GM19043 (cell line): ENCODE data around the gene ZFPM1.
"Not testable (repeated sequence)": the region's sequence is repeated elsewhere in the genome, so short reads cannot be mapped to it uniquely, and the experiment has no call there.

Source experiments
- ATAC-seq: cut with Tn5 transposase; IDR thresholded peaks from one replicate; pipeline ENCODE4 v1.9.1; 2021; ENCODE audit warnings: low read depth; ENCODE audit not compliant: unreplicated experiment

ZFPM1 gene

DNA sequence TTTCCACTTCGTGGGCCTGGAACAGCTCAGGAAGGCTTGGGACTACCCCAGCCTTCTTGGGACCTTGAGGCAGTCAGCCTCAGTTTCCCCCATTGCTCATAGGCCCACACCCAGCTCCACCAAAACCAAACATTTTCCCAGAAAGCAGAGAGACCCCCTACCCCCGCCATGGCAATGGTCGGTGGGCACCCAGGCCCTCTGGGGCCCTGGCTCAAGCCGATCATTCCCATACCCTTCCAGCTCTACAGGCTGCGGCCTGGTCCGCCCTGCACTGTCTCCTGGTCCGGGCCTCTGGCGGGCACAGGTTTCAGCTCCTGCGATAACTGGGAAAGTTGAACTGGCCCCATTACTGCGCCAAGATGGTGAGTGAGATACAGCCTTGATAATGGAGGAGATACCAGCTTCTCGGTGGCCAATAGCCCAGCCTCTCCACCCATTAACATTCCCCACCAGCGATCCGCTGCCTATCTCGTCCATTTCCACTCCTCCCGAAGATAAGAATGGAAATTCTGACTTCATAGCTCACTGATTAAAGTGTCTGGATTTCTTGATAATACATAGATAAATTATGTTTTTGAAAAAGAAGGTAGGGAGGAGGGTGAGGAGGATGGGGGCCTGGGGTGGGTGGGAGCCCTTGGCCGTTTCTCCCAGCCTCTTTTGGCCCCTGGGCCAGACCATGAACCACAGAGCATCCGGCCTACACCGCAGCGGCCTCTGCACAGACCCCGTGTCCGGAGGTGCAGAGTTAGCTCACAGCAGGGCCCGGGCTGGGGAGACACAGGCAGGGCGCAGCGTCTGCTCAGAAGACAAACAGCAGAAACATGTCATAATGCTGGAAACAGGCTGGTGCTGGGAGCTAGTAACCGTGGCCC lies 11.6 kb downstream of the ZFPM1 start:
- no peak for ATAC-seq

DNA sequence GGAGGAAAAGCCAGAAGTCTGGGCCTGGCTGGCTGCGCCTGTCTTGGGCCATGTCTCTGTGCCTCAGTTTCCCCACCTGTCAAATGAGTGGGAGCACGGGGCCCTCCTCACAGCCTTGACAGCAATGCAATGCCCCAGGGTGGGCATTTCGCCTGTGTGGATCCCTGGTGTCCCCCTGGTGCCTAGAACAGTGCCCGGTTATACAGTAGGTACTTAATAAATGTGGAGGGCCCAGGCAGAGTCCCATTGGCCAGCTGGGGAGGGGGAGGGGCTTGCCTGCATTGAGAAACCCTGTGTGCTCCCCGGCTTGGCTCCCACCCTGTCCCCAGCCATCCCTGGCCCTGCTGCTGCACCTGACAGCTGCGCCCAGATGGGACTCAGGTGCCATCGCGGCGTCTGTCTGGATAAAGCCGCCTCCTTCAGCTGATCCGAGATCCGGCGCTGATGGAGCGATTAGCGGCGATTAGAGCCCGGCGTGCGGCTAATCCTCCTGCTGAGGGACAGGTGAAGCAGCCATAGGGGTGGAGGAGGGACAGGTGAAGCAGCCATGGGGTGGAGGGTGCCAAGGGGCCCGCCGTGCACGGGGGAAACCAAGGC lies 12.4 kb downstream of the ZFPM1 start:
- no peak for ATAC-seq

DNA sequence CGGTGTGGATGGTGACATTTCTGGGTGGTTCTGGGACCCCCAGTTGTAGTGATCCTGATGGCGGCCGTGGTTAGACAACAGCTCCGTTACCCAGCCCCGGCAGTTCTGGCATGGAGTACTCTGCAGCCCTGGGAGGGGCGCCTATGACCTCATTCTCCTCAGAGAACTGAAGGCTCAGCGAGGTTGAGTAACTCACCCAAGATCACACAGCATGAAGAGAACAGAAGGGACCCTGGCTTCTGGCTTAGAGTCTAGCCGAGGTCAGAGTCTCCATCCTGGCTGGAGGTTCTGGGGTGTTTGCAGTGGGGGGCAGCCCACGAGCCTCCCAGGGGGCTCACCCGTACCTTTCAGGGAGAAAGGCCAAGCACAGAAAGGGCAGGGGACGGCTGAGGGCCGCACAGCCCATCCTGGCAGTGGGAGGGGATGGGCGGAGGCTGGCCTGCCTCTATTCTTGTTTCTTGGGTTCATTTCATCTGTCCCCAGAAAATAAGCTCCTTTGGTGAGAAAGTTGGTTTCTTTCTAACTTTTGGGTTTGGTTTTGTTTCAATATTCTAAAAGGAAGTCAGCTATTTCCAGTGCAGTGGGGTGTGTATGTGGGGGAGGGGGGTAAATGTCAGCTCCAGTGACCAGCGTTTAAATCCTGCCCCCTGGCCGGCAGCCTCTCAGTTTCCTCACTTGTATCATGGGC lies 13.2 kb downstream of the ZFPM1 start:
- no peak for ATAC-seq

DNA sequence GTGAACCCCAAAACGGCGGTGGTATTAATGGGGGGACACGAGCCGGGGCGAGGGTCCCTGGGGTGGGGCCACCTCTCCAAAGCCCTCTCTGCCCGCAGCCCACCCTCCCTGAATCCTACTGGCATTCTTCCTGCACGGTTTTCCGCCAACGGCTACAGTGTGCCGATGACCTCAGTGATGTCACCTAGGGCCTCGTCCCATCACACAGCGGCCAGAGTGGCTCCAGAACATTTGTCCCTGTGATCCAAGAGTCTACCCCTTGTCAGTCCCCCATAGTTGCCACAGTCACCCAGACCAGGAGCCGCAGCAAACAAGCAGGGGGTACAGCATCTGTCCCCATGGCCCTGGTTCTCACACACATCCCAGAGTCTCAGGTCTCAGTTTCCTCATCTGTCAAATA lies 13.9 kb downstream of the ZFPM1 start:
- ATAC-seq, result no peak

DNA sequence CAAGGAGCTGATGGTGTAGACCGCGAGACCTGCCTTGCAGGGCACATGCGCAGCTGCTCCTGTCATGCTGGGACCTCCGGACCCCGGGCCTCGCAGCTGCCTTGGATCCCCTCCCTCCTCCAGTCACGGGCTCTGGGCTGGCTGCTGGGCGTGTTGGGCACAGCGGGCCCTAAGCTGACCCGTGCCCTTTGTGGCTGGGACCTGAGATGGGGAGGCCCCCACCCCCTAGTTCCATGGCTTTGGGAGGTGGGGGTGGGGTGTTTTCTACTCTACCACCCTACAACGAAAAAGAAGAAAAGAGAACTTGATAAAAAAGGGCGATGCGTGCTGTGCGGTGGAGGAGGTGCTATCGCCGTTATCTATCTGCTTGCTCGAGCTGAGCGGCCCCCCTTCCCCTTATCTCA lies 14.5 kb downstream of the ZFPM1 start:
- ATAC-seq, result no peak

DNA sequence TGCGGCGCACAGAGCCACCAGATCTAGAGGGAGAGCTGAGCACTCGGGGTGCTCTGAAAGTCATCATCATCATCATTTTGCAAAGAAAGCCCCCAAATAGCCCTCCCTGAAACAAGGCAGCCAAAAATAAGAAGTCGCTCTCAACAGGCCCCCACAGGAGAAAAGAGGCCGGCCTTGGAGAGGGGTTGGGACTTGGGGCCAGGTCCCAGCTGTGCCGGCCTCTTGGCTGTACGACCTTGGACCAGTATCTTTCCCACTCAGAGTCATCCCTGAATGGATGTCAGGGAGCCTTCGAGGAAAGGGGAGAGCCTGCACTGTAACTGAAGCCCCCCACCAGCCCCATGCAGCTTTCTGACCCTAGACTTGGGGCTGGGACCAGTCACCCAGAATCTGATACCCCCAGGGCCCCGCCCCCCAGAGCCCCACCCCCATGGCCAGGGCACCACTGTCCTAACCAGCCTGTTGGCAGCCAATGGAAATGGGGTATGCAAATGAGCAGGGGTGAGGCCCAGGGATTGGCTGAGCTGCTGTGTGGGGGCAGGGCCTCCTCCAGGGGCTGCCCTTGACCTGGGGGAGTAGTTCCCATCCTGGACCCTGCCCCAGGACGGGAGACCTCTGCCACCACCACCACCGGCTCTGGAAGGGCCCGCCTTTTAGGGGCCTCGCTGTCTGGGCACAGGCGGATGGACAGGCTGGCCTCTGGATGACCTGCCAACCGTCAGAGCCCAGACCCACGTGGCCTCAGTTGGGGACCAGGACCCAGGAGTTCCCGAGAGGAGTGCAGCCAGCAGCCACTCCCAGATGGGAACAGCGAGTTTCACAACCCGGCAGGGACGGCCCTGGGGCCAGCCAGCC lies 15.4 kb downstream of the ZFPM1 start:
- no peak for ATAC-seq

DNA sequence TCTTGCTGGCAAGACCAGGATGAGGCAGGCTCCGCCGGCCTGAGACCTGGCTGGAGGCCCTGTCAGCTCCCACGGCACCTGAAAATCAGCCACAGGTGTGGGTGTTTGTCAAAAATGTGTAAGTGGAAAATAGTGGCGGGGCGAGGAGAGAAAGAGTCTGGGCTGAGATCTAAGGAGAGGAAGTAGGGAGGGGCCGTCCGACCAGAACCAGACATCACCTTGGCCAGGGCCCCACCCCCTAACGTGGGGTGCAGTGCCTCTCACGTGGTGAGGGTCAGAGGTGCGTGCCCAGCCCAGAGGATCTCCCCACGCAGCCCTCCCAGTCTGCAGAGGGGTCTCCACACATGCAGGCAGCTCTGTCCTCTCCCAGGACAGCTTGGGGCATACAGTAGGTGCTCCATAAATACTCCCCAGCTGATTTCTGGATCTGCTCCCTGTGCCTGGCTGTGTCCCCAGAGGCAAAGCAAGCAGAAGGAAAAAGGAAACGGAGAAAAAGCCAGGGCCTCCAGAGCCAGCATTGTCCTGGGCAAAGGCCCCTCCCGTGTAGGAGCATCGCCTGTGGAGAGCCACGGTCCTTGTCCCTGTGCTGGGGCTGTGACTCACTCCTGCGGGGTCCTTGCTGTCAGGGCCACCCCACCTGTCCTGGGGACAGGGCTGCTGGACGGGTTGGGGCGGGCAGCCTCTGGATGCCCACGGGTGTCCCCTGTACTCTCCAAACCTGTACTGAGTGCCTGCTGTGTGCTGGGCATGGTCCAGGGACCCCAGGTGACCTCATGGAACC lies 16.7 kb downstream of the ZFPM1 start:
- ATAC-seq, result no peak

DNA sequence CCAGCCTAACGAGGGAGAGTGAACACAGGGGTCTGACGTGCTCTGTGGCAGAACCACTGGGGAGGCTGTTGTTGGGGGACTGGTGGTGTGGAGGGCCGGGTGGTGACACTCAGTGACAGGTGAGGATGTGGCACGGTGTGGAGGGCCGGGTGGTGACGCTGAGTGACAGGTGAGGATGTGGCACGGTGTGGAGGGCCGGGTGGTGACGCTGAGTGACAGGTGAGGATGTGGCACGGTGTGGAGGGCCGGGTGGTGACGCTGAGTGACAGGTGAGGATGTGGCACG lies 17.3 kb downstream of the ZFPM1 start:
- not testable (repeated sequence) for ATAC-seq

DNA sequence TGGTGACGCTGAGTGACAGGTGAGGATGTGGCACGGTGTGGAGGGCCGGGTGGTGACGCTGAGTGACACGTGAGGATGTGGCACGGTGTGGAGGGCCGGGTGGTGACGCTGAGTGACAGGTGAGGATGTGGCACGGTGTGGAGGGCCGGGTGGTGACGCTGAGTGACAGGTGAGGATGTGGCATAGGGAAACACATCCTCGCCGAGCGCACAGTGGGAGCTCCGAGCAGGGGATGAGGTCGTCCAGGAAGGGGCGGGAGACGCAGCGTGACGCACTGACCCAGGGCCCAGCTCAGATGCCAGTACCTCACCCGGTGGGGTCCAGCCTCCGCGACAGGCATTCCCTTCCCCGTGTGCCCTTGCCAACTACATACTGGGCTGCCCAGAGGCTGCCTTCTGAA lies 17.6 kb downstream of the ZFPM1 start:
- not testable (repeated sequence) for ATAC-seq

DNA sequence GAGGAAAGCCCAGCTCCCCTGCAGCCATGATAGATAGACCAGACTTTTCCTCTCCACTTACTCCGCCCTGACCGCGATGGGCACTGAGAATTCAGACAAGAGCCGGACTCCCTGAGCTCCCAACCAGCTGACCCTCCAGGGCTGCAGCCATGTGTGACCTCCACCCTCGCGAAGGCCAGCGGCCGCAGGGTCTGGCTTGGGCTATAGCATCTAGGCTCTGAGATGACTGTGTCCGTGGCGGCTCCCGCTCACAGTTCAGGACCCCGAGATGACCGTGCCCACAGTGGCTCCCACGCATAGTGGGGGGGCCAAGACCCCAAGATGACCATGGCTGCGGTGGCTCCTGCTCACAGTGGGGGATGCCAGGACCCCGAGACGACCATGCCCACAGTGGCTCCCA lies 18.0 kb downstream of the ZFPM1 start:
- no peak for ATAC-seq

DNA sequence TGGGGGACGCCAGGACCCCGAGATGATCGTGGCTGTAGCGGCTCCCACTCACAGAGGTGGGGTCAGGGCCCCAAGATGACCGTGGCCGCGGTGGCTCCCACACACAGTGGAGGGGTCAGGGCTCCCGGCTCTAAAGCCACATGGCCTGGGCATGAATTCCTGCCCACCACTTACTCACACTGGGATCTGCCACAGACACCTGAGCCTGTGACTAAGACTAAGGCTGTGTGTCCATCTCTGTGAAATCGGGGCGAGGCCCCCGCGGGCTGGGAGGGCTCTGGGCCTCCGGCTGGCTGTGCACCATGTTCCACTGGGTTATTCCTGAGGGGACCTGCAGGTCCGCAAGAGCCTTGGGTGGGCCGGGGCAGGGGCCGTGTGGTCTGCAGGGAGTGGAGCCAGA lies 18.5 kb downstream of the ZFPM1 start:
- ATAC-seq, result no peak

DNA sequence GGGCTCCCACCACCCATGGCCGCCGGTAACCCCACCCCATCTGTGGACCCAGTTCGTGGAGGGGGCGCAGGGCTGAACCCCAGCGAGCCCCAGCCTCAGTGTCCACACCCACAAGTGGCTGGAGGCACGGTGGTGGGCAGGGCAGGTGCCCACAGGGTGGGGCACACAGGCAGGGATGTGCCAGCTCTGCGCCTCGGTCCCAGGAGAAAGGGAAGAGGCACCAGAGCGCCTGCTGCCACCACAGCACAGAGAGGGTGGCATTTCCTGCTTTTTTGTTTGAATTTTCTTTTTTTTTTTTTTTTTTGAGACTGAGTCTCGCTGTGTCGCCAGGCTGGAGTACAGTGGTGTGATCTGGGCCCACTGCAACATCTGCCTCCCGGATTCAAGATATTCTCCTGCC lies 19.0 kb downstream of the ZFPM1 start:
- no peak for ATAC-seq

DNA sequence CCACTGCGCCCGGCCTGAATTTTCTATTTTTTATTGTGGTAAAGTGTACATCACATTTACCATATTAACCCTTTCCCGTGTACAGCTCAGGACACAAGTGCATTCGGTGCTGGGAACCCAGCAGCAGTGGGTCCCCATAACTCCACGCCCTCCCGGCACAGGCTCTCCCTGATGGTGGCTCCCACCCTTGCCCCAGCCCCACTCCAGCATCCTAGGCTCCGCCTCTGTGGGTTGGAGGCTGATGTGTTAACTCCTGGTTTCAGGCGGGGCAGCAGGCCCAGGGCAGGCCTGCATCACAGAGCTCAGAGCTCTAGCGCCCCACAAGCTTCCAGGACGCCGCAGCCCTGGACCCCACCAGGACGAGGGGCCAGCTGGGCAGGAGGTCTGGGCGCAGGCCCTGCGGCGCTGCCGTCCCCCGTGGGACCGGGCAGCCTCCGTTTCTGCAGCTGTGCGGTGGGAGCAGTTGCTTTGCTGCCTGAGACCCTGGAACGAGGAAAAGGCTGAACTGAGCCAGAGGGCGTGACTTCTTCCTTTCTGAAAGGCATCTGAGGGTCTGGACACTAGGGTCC lies 19.6 kb downstream of the ZFPM1 start:
- ATAC-seq, result no peak

DNA sequence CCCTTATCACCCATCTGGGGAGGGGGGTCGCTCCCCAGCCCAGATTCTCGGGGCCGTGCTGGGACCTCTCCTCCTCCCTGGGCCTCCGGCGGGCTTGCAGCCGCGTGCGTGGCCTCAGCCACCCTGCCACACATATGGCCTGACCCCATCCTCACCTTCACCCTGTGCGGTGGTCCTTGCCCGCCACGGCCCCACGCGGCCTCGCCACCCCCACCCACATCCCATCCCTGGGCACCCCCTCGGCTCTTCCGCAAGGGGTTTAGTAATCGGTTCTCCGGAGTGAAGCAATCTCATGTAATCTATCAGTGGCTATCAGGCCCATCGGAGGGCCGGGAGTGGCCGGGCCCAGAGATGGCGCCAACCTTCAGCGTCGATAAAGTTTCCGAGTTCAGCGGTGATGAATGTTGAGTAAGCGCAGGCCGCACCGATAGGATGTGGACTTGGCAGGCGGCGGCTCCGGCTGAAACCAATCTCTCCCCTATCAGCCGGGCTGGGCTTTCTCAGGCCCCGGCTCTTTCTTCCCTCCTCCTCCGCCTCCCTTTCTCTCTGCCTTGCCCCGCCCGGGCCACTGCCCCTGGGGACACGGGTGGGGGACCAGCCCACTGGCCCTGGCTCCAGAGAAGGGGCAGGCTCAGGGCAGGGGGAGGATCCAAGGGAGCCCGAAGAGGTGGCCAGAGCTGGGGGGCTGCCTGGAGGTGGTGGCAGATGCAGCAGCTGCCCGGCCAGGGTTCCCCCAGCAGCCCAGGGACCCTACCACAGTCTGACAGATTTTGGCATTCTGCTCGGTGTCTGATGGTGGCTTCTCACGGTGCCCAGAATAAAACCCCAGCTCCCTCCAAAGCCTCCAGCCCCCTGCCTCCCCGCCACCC lies 20.8 kb downstream of the ZFPM1 start:
- no peak for ATAC-seq

DNA sequence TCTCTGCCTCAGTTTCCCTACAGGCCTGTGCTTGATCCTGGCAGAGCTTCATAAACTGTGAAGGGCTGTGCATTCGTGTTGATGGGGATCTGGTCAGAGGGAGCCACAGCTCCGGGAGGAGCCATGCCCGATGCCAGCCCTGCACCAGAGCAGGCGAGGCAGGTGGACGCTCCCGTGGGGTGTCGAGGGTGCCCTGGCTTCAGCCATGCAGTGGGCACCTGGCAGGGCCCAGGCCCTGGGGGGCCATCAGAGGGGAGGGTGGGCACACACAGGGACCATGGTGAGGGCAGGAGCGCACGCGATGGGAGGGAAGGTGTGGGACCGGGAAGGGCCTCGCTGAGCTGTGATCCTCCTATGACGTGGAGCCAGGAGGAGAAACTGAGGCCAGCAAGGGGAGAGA lies 22.0 kb downstream of the ZFPM1 start:
- ATAC-seq, result no peak

DNA sequence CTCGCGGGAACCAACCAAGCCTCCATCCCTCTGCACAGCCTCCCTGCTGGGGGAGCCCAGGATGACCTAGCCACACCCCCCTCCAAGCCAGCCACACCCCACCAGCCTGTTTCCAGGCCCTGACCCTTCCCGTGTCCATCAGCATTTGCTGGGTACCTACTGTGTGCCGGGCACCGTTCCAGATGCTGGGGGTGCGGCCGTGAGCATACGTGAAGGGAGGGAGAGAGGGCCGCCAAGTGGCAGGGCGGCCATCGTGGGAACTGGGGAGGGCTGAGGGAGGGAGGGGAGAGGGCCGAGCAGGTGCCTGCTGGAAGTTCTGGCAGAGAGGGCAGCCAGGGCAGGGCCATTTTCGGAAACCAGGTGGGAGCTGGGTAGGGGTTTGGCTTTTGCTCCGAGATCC lies 23.1 kb downstream of the ZFPM1 start:
- no peak for ATAC-seq

DNA sequence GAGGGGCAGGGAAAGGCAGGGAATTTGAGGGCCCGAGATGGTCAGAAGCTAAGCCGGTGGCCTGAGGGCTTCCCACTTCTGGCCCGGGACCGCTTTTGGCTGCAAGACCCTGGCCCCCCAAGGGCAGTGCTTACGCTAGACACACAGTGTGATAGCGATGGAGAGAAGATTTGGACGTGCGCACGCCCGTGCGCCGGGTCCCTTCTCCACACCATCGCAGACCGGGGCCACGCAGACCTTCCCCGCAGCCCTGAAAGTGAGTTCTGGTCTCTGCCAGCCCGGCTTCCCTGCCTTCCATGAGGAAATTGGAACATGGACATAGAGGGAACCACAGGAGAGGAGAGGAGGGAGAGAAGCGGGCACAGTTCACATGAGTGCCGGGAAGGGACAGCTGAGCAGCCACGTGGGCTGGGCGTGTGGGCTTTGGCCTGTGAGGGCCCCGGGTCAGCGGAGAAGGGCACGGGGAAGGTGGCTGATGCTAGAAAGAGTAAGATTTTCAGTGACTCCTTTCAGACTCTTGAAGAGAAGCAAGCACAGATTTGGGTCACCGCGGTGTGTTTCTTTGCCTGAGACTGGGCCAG lies 23.8 kb downstream of the ZFPM1 start:
- ATAC-seq, result no peak

DNA sequence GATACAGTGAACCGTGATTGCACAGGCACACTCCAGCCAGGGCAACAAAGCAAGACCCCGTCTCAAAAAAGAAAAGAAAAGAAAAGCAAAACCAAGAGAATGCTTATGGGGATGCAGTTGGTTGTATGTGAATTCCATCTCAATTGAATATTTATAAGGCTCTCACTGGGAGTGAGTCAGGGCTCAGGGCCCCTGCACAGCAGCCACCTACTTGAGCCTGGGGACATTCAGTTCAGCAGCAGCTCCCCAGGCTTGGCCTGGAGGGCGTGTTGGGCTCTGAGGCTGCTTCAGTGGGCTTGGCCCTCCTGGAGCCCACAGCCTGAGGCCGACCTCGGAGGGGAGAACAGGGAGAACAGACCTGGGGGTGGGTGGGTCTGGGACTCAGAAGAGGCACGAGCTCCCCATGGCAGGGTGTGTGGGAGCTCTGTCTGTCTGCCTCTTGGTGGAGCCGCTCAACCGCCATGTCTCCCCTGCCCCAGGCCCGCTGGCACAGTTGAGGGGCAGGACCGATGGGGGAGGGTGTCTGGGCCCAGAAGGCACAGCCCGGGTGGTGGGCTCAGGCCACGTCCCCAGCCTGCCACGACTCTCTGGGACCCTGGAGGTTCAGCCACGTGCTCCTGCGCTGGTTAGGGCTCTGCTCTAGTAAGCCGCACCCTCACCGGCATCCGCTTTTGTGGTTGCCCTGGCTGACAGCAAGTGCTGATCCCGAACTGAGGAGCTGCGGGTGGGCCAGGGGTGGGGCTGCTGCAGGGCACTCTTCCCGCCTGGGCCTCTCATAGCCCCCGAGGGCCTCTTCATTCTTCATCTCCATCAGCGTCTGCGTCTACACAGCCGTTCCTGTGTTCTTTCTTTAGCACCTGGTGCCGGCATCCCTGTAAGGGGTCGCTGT lies 24.8 kb downstream of the ZFPM1 start:
- no peak for ATAC-seq
